Colonic mucosa (tissue), 4 donors: Measurements from ENCODE around the gene ADAT2. TPM values are rescaled to one million over a fixed set of nuclear protein-coding genes. Genes with fewer than 3 reads are reported as not detected.

ENCODE experiments used
- DNase-seq: peaks from one replicate; pipeline ENCODE4 v3.0.0-alpha.2; 2020
- H3K27ac ChIP-seq: fragments of 200-600 bp; one replicate; pipeline ENCODE4 v1.8.0; 2021
- H3K27me3 ChIP-seq: fragments of 200-600 bp; one replicate; pipeline ENCODE4 v1.8.0; 2021
- H3K36me3 ChIP-seq: fragments of 200-600 bp; one replicate; pipeline ENCODE4 v1.8.0; 2021
- H3K4me1 ChIP-seq: fragments of 200-600 bp; one replicate; pipeline ENCODE4 v1.8.0; 2021; ENCODE audit warnings: mild to moderate bottlenecking
- H3K4me3 ChIP-seq: fragments of 200-600 bp; one replicate; pipeline ENCODE4 v1.8.0; 2021
- H3K9ac ChIP-seq, 2 donors: one replicate each; pipeline ENCODE4 v1.7.0; 2013; ENCODE audit warnings: control low read depth in 2 of 2, low read depth in 2 of 2, low read length in 2 of 2
- H3K9me3 ChIP-seq: fragments of 200-600 bp; one replicate; pipeline ENCODE4 v1.8.0; 2021
- CTCF ChIP-seq: fragments of 200-600 bp; IDR thresholded peaks from one replicate; pipeline ENCODE4 v1.8.0; 2022; ENCODE audit warnings: antibody characterized with exemption, mild to moderate bottlenecking
- intact Hi-C: fragments of 100-400 bp; cut with DNase I; formaldehyde crosslinking; loops from one replicate; pipeline ENCODE4 v1.14.1; 2022
- total RNA-seq, 2 donors: library from RNA; stranded (reverse); fragmentation: NEBNext Ultra II Directional in 1 of 2; extraction: Animal tissue kit (Norgen Biotek cat#: 25700) in 1 of 2; gene quantifications; one replicate each; pipeline ENCODE4 v1.2.1, GENCODE V29; 2021
- donor health status: healthy.
- donor health status: DM: no; HTN: no; CAD: no.
- donor health status: DM: no; HTN: no; CAD: no.

The ADAT2 gene
- total RNA-seq, 2 donors from 2014 or later: 4.6 to 5.7 TPM

GRCh38 chr6:143401068-143401446, 49.4 kb downstream of the ADAT2 start:
- DNase-seq: no peak
- Histone ChIP-seq H3K4me1 (no peaks in the 10 kb centered on the region), H3K27ac (no peak overlapping the region), H3K36me3 (no peaks in the 10 kb centered on the region), H3K27me3 (no peaks in the 10 kb centered on the region), H3K9me3 (no peaks in the 10 kb centered on the region), H3K9ac (no peak overlapping the region), H3K4me3 (no peak overlapping the region)
- intact Hi-C loops: no loop called here
- no peak for TF ChIP-seq CTCF

- H3K27me3 ChIP-seq: no peaks in the 10 kb centered on the region
- no peaks in the 10 kb centered on the region for H3K9me3 ChIP-seq
- no peak overlapping the region for H3K27ac ChIP-seq
- peak; percentile 52 for DNase-seq
- H3K4me3 ChIP-seq: no peak overlapping the region
- no peak overlapping the region for H3K9ac ChIP-seq
- intact Hi-C loops: no loop called here
- H3K36me3 ChIP-seq: no peaks in the 10 kb centered on the region
- no peaks in the 10 kb centered on the region for H3K4me1 ChIP-seq
- no peak for TF ChIP-seq CTCF
Observed at GRCh38 chr6:143400258-143401067, 50.0 kb downstream of the ADAT2 start.

- H3K36me3 ChIP-seq: no peaks in the 10 kb centered on the region
- H3K27me3 ChIP-seq: no peaks in the 10 kb centered on the region
- intact Hi-C loops: no loop called here
- no peak overlapping the region for H3K4me3 ChIP-seq
- no peak overlapping the region for H3K9ac ChIP-seq
- no peak for DNase-seq
- no peaks in the 10 kb centered on the region for H3K4me1 ChIP-seq
- TF ChIP-seq CTCF: no peak
- H3K9me3 ChIP-seq: no peaks in the 10 kb centered on the region
- no peak overlapping the region for H3K27ac ChIP-seq
Observed at GRCh38 chr6:143399775-143400174, 50.7 kb downstream of the ADAT2 start.

- TF ChIP-seq CTCF: no peak
- Histone ChIP-seq H3K4me1 (no peaks in the 10 kb centered on the region), H3K27ac (no peak overlapping the region), H3K27me3 (no peaks in the 10 kb centered on the region), H3K4me3 (no peak overlapping the region), H3K9me3 (no peaks in the 10 kb centered on the region), H3K36me3 (no peaks in the 10 kb centered on the region), H3K9ac (no peak overlapping the region)
- no peak for DNase-seq
- intact Hi-C loops: no loop called here
Observed at GRCh38 chr6:143399176-143399575, 51.3 kb downstream of the ADAT2 start.

GRCh38 chr6:143397227-143398222, 53.0 kb downstream of the ADAT2 start:
- Histone ChIP-seq H3K27ac (no peak overlapping the region), H3K27me3 (no peaks in the 10 kb centered on the region), H3K36me3 (no peaks in the 10 kb centered on the region), H3K9me3 (no peaks in the 10 kb centered on the region), H3K4me3 (no peak overlapping the region), H3K4me1 (no peaks in the 10 kb centered on the region), H3K9ac (peak overlapping the region in 1 of 2 donors; percentile 6)
- intact Hi-C loops: no loop called here
- TF ChIP-seq CTCF: no peak
- peak; percentile 69 for DNase-seq
